NCI-H128 (cell line): Measurements from ENCODE around the gene ATP1A3.
"Not testable (repeated sequence)": the region's sequence is repeated elsewhere in the genome, so short reads cannot be mapped to it uniquely, and the experiment has no call there.

Experiments
- DNase-seq: peaks from one replicate; lab custom pipeline; 2025; ENCODE audit not compliant: unreplicated experiment; lab: John Stamatoyannopoulos, UW

ATP1A3 gene

DNA sequence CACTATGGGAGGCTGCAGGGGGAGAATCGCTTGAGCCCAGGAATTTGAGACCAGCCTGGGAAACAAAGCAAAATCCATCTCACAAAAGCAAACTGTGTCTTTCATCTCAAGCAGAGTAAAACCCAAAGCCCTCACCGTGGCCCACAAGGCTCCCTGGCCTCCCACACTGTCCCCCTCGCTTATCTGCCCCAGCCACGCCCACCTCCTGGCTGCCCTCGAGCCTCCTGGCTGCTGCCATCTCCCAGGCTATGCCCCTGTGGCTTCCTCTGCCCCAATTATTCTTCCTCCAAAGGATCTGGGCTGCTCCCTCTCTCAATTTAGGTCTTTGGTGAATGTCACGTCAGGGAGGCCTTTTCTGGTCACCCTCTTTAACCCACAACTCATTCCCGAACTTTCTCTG lies 38.5 kb downstream of the ATP1A3 start:
- no peak for DNase-seq

DNA sequence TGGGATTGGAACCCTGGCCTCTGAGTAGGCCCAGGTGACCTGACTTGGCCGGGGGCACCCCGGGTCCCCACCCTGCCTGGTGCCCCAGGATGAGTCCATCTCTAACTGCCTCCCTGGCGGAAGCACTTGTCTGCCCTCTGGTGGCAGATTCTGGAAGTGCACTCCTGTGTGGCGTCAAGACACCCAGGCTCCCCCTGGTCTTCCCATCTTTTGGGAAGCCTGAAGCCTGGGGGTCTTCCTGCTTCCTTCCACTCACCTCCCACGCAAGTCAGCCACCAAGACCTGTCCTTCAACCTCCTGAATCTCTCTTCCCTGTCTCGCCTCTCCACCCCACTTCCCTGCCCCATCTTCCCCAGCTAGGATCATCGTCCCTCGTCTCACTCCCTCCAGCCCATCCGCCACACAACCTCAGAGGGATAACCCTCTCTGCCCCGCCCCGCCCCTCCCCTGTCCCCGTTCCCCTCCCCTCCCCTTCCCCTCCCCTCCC lies 42.3 kb downstream of the ATP1A3 start:
- DNase-seq, result peak; percentile 58

DNA sequence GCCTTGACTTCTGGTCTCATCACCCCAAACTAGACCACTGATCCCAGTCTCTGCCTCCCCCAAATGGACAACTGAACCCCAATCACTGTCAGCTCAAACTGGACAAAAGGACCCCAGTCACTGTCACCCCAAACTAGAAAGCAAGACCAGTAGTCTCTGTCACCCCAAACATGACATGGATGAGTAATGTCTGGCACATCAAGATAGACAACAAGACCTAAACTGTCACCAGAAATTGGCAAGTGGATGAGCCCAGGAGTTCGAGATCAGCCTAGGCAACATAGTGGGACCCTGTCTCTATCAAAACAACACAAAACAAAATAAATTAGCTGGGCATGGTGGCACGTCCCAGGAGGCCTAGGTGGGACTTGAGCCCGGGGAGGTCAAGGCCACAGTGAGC lies 46.9 kb downstream of the ATP1A3 start:
- no peak for DNase-seq

DNA sequence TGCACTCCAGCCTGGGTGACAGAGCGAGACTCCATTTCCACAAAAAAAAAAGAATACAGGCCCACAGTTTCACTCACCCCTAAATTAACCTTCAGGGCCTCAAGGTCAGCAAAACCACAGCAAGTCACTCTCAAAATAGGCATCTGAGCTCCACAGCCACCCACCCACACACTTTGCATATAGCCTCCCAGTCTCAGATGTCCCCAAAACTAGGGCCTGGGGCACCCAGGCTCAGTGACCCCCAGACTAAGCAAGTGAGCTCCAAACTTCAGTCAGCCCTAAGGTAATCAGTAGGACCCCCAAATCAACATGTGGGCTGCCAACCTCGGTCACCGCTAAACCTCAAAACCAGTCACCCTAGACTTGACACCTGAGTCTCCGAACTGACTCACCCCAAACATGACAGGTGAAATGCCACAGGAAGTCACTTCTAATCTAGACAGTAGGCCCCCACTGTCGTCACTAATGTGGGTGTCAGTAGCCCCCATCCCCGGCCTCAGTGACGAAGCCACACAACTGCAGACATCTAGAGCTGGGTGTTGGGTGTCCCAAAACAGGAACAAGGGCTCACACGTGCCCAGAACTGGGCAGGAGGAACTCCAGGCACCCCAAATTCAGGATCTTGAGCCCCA lies 48.8 kb downstream of the ATP1A3 start:
- no peak for DNase-seq

DNA sequence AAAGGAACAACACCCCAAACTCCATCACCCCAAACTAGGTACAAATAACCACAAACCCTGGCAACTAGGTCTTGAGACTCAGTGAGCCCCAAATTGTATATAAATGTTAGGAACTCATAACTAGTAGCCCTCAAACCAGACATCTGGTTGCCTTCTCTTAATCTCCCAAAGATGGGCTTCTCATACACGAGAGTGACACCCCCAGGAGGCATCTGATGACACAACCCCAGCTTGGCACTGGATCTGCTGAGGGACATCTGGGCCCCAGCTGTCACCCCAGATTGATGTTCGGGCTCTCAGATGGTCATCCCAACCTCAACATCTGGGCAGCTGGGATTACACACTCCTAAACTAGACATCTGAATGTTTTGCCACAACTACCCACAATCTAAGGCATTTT lies 49.7 kb downstream of the ATP1A3 start:
- DNase-seq, result no peak

DNA sequence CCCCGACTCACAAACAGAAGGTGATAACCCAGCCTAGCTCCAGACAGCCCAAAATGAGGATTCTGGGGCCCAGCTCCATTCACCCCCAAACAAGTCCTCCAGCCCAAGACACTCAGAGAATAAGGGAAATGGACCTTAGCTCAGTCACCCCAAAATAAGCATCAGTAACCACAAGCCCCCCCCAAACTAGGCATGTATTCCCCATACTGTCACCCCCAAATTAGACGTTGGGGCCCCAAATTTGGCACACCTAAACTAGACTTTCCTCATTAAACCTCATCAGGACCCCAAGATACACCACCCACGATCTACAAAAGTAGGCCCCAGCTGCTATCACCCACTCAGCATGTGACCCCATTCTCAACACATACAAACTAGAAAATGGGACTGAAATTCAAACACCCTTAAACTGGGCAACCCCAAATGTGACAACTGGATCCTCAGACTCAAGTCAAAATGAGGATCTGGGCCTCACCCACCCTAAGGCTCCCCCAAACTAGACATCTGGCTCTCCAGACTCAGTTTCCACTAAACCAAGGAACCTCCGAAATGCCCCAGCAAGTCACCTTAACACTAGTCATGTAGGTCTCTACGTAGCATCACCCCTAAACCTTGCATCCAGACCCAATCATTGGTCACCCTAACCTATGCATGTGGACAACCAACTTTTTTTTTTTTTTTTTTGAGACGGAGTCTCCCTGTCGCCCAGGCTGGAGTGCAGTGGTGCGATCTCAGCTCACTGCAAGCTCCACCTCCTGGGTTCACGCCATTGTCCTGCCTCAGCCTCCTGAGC lies 52.4 kb downstream of the ATP1A3 start:
- DNase-seq, result no peak

DNA sequence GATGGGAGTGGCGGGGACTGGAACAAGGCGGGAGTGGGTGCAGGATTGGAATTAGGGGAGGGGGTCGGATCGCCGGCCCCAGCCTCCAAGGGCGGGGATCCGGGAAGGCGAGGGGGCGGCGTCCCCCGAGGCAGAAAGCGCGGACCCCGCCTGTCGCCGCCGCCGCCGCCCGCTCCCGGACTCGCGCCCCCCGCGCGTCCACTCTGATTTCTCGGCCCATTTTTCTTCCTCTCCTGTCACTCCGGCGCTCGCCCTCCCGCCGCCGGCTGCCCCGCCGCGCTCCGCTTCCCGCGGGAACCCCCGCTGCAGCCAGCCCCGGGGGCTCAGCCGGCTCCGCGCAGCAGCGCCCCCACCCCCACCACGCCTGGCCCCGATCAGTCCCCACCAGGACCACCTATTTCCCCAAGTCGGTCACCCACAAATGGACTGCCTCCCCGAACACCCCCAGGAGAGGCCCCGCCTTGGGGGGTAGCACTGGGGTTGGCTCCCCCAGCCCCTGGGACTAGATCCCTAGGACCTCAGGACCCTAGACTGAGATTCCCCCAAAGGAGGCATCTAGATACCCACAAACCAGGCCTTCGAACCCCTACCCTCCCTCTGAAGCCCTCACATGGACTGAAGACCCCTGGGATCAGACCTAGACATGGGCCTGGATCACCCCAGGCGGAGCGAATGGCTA lies 53.2 kb downstream of the ATP1A3 start:
- no peak for DNase-seq

DNA sequence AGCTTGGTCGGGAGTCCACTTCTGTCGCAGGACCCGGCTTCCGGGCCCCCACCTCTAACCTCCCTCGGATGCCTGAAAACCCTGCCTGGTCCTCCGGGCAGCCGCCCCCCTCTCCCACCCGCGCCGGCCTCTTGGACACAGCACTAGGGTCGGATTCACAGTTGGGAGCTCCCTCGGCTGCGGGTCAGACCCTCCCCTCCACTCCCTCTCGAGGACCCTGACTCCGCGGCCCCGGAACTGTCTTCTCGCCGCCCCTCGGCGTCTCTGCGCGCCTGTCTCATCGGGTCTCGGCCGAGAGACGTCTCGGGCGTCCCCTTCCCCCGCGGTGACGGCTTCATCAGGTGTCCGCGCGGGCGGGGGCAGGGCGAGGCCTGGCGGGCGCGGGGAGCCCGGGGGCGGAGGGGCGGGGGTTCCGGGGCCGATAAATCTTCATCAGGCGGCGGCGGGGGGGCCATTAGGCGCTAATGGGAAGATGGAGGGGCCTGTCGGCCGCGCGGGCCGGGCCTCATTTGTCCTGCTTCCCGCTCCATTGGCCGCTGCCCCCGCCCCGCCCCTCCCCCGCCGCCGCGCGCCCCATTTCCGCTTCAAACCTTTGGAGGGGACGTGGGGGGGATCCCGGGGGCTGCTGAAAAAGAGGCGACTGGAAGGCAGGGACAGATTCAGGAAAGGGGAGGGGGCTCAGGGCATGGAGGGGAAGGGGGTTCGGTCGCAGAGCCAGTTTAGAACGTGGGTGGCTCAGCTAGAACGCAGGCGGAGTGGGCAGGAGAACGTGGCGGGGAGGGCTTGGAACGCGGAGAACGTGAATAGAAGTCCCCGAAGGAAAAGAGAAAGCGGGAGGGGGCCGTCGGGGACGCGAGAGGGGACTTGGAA lies 53.9 kb downstream of the ATP1A3 start:
- no peak for DNase-seq

DNA sequence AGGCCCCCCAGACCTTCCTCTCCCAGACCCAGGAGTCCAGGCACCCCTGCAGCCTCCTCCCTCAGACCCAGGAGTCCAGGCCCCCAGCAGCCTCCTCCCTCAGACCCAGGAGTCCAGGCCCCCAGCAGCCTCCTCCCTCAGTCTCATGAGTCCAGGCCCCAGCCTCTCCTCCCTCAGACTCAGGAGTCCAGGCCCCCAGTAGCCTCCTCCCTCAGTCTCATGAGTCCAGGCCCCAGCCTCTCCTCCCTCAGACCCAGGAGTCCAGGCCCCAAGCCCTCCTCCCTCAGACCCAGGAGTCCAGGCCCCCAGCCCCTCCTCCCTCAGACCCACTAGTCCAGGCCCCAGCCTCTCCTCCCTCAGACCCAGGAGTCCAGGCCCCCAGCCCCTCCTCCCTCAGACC lies 54.8 kb downstream of the ATP1A3 start:
- DNase-seq, result not testable (repeated sequence)

DNA sequence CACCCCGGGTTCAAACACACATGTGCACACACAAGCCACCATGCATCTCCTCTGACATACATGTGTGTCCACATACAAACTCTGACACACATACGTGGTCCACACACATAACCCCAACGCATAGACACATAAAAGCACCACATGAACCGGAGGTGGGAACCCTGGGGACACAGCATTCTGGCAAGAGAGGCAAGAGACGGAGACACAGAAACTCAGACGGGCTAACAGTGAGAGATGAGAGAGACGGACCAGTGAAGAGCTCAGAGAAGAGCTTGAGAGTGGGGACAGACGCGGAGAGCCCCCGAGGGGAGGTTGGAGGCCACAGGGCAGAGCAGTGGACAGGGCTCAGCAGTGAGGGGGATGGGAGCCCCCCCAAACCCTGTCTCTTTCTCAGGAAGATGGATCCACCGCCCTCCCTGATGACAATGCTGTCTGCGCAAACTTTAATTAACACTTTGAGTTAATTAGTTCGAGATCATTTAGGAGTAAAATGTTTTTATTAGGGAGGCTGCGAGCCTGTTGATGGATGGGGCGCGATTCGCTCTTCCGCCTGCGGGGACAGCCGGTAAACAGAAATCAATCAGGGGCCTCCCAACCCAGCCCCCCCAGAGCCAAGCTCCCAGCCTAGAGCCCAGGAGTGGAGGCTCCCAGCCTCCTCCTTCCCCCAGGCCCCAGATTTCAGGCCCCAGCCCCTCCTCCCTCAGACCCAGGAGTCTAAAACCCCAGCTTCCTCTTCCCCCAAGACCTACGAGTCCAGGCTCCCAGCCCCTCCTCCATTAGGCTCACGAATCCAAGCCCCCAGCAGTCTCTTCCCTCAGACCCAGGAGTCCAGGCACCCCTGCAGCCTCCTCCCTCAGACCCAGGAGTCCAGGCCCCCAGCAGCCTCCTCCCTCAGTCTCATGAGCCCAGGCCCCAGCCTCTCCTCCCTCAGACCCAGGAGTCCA lies 56.2 kb downstream of the ATP1A3 start:
- DNase-seq, result no peak

DNA sequence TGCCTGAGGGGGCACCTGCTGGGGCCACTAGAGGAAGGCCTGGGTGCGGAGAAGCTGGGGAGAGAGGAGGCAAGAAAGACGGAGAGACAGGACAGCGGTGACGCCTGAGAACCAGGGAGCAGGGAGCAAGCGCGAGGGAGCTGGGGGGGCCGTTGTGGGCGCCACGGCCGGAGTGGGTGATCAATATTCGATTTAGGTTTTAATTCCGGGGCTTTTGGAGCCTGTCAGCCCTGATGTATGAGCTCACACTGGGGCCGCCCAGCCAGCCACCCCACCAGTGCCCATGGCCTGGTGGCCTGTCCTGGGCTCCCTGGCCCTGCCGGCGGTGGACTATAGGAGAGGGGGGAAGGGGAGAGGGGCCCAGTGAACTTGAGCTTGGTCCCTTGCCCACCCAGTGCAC lies 57.1 kb downstream of the ATP1A3 start:
- no peak for DNase-seq

DNA sequence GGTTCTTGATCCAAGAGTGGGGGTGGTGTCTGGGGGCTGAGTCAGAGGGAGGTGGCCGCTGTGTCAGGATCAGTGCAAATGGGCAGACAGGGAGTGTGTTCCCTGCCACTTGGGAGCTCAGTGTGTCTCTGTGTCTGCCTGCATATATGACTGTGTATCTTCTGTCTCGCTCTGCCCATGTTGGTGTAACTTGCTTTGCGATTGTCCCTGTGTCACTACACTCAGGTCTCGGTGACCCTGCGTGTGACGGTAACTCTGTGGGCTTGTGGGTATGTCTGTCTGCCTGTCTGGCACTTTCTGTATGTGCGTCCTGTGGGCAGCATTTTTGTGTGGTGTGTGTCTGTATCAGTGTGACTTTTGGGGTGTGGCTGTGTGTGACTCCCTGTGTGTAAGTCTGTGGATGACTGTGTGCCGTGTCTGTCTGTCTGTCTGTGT lies 57.6 kb downstream of the ATP1A3 start:
- no peak for DNase-seq

DNA sequence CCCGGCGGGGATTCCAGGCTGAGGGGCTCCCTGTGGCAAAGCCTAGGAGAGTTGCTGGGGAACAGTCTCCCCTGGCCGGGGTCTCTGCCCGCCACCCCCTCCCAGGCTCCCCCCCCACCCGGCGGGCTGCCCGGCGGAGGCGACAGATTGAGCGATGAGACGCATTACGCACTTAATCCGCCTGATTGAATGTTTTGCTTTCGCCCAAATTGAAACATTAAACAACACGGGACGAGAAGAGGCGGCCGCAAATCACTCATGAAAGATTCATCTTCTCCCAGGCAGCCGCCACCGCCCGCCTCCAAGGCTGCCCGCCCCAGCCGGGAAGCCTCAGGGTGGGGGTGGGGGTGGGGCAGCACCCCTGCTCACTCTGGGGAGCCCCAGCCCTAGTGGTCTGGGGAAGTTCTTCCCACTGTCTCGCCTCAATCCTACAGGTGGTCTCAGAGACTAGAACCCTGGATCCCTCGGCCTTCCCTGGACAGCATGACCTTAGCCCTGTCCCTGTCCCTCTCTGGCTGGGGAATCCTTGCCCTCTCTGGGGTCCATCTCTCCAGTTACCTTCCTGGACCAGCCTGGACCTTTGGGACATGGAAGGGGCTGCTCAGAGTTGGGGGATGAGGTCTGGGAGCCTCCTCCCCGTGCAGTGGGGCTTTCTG lies 58.1 kb downstream of the ATP1A3 start:
- DNase-seq, result no peak

DNA sequence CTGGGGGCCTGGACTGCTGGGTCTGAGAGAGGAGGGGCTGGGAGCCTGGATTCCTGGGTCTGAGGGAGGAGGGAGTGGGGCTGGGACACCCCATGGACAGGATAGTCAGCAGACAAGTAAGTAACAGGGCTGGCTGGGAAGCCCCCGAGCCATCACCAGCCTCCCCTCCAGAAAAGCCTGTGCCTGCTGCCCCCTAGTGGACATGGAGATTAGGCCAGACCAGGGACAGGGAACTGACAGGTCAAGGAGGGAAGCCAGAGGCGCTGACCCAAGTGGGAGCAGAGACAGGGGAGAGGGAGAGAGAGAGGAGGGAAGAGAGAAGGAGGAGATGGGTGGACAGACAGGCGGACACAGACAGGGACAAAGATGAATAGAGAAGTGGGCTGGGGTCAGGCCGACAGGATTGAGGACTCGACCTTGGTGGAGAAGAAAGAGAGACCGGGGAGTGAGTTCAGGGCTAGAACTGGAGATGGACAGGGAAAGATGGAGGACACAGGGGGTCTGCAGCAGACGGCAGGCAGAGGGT lies 59.1 kb downstream of the ATP1A3 start:
- peak; percentile 43 for DNase-seq

DNA sequence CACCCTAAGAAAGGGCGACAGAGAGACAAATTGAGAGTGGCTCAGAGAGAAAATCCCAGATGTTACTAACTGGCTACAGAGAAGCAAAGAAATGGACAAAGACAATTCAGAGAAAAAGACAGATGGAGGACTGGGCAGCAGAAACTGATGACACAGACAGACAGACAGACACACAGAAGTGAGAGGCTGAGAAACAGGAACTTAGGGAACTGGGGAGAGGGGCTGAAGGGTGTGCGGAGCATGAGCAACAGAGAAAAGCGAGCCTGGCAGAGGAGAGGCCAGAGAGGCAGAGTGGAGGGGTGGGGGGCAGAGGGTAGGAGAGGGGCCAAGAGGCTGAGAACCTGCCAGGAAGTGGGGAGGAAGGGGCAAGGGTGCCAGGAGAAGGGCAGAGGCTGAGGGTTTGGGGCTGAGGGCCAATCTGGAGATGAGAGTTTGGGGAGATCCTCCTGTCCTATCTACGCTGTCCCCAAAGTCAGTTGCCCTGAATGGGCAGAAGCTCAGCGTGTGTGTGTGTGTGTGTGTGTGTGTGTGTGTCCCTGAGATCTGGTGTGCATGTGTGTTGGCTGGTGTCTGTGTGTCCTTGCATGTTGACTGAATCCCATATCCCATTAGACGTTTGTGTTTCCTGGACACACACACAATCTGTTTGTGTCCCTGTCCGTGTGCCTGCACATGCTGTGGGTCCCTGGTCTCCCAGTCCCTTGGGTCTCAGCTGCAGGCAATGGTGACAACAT lies 60.2 kb downstream of the ATP1A3 start:
- DNase-seq, result no peak

DNA sequence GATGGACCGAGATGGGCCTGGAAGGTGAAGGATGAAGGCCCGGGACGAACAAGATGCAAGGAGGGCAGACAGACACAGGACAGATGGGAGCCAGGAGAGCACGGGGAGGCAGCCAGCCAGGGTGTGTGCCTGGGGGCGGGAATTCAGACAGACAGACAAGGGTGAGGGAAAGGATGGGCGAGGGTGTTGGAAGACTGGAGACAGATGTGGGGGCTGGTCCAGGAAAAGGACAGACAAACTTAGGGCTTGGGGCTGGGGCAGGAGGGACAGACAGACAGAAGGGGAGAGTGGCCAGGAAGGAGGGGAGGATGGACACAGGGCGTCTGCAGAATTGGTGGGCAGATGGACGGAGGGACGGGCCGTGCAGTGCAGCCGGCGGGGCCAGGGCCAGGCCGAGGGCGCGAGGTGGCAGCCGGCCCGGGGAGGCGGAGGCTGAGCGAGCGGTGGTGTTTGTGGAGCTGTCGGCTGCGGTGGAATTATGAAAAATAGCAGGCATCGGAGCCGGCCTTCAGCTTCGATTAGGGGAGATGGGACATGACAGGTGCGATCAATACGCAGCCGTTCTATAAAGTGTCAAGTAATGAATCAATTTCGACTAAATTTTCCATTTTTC lies 61.2 kb downstream of the ATP1A3 start:
- no peak for DNase-seq

DNA sequence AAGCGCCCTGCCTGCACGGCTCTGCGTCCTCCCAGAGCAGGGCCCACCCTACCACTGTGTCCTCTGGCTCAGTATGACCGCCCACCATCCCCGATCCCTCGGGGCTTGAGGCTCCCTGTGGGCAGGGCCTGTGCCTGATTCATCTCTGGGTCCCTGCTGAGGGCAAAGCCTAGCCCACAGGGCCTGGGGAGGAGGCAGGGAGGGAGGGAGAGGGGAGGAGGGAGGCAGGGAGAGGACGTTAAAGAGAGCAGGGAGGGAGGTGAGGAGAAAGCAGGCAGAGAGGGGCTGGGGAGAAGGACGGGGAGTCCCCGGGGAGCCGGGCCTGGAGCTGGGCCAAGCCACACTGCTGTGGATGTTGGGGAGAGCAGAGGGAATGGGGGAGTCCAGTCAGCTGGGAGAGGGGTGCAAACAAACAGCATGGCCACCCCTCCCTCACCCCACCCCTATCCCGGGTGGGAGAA lies 61.7 kb downstream of the ATP1A3 start:
- no peak for DNase-seq
